ENCODE results near the gene CCDC186. TPM values are rescaled to one million over a fixed set of nuclear protein-coding genes. Genes with fewer than 3 reads are reported as not detected.

The CCDC186 gene
- polyA plus RNA-seq, 1 of the 3 experiments (the other 2 are of a cell fraction): 1.3 TPM

DNA sequence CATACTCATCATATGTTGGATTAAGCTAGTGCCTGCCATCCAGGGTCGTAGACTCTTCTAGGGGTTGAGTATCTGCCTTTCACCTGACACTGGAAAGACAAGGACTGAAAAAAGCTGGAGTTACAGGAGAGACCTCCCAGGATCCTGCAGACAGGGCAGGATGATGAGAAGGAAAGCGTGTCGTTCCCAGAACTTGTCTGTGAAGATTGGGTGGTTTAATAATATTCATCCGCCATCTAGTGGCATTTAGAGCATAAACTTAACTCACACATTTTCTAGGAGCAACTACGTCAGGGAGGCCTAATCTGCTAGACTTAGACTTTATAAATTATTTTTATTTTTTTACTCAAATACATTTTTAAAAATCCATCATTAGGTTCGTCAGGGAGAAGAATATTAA lies 70.7 kb downstream of the CCDC186 start:
- Histone ChIP-seq H2AFZ (ENCODE audit: low read depth) (no peak overlapping the region), H3K4me2 (no peak overlapping the region)
- POLR2A ChIA-PET: no interaction called here

More for the DNA sequence above, 70.7 kb downstream of the CCDC186 start:
- no peaks in the 10 kb centered on the region for H3F3A ChIP-seq (replicated peaks; ENCODE audit: insufficient read depth)
- H3K27me3 ChIP-seq (ENCODE audit: insufficient read depth): peaks cover 8% of the 10 kb centered on the region
- no peaks in the 10 kb centered on the region for H4K20me1 ChIP-seq (ENCODE audit: insufficient read depth)
- H3K36me3 ChIP-seq (replicated peaks in 1 of 2; ENCODE audit: control insufficient read depth in 1 of 2, insufficient read depth in 2 of 2, low read length in 1 of 2): no peaks in the 10 kb centered on the region
- H3K9me2 ChIP-seq: no peaks in the 10 kb centered on the region
- H3K9me3 ChIP-seq: no peaks in the 10 kb centered on the region
- CTCF ChIA-PET: interaction anchor here (0.7 to 6.2 kb wide), 33 partner anchors 9 to 1187 kb away, joined by 3 to 125 read pairs (median 4); partner anchors contain the start of gene CASP7
- DNase-seq: peak; percentile 68
- WGBS (ENCODE audit: low lambda C conversion rate): 17% methylated on average over 6 of the region's 6 CpGs
- TF ChIP-seq SMC3 (IDR thresholded peaks at IDR 0.05; ENCODE audit: low read depth, low read length) (peak; percentile 73), EZH2phosphoT487 (IDR thresholded peaks at IDR 0.05; ENCODE audit: borderline replicate concordance, low read depth) (no peak), EP300 (IDR thresholded peaks at IDR 0.05; ENCODE audit: borderline replicate concordance in 1 of 2, low read depth in 1 of 2, low read length in 1 of 2) (no peak), RXRA (IDR thresholded peaks at IDR 0.05; ENCODE audit: borderline replicate concordance, low read depth) (no peak), MEF2A (IDR thresholded peaks at IDR 0.05; ENCODE audit: borderline replicate concordance, low read depth) (no peak), GABPA (IDR thresholded peaks at IDR 0.05; ENCODE audit: low read depth) (no peak), CHD2 (IDR thresholded peaks at IDR 0.05; ENCODE audit: low read length, partially characterized antibody) (no peak), YY1 (IDR thresholded peaks at IDR 0.05; ENCODE audit: low read depth) (no peak), JUND (IDR thresholded peaks at IDR 0.05) (no peak), RAD21 (IDR thresholded peaks at IDR 0.05; ENCODE audit: low read length) (peak; percentile 90), POLR2AphosphoS5 (IDR thresholded peaks at IDR 0.05; ENCODE audit: low read depth, low read length) (no peak), NRF1 (IDR thresholded peaks at IDR 0.05; ENCODE audit: low read depth, low read length) (no peak), RCOR1 (IDR thresholded peaks at IDR 0.05; ENCODE audit: low read length) (no peak), ELF1 (IDR thresholded peaks at IDR 0.05) (no peak), FOXJ3 (CRISPR knock-in tag; IDR thresholded peaks at IDR 0.05) (no peak), FOSL2 (IDR thresholded peaks at IDR 0.05; ENCODE audit: borderline replicate concordance, low read depth) (no peak), GATA2 (CRISPR knock-in tag; IDR thresholded peaks at IDR 0.05) (no peak), SIN3A (IDR thresholded peaks at IDR 0.05; ENCODE audit: borderline replicate concordance, low read depth, low read length) (no peak), NFIC (IDR thresholded peaks at IDR 0.05; ENCODE audit: borderline replicate concordance) (no peak)
- TF ChIP-seq, protein P1, sequence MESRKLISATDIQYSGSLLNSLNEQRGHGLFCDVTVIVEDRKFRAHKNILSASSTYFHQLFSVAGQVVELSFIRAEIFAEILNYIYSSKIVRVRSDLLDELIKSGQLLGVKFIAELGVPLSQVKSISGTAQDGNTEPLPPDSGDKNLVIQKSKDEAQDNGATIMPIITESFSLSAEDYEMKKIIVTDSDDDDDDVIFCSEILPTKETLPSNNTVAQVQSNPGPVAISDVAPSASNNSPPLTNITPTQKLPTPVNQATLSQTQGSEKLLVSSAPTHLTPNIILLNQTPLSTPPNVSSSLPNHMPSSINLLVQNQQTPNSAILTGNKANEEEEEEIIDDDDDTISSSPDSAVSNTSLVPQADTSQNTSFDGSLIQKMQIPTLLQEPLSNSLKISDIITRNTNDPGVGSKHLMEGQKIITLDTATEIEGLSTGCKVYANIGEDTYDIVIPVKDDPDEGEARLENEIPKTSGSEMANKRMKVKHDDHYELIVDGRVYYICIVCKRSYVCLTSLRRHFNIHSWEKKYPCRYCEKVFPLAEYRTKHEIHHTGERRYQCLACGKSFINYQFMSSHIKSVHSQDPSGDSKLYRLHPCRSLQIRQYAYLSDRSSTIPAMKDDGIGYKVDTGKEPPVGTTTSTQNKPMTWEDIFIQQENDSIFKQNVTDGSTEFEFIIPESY (IDR thresholded peaks at IDR 0.05; ENCODE audit: borderline replicate concordance, low read depth): no peak
- TF ChIP-seq, protein P2, sequence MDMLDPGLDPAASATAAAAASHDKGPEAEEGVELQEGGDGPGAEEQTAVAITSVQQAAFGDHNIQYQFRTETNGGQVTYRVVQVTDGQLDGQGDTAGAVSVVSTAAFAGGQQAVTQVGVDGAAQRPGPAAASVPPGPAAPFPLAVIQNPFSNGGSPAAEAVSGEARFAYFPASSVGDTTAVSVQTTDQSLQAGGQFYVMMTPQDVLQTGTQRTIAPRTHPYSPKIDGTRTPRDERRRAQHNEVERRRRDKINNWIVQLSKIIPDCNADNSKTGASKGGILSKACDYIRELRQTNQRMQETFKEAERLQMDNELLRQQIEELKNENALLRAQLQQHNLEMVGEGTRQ (IDR thresholded peaks at IDR 0.05; ENCODE audit: borderline replicate concordance, low read depth, low read length): no peak
- TF ChIP-seq, protein P3, sequence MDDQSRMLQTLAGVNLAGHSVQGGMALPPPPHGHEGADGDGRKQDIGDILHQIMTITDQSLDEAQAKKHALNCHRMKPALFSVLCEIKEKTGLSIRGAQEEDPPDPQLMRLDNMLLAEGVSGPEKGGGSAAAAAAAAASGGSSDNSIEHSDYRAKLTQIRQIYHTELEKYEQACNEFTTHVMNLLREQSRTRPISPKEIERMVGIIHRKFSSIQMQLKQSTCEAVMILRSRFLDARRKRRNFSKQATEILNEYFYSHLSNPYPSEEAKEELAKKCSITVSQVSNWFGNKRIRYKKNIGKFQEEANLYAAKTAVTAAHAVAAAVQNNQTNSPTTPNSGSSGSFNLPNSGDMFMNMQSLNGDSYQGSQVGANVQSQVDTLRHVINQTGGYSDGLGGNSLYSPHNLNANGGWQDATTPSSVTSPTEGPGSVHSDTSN (IDR thresholded peaks at IDR 0.05): no peak
- TF ChIP-seq, protein P4, sequence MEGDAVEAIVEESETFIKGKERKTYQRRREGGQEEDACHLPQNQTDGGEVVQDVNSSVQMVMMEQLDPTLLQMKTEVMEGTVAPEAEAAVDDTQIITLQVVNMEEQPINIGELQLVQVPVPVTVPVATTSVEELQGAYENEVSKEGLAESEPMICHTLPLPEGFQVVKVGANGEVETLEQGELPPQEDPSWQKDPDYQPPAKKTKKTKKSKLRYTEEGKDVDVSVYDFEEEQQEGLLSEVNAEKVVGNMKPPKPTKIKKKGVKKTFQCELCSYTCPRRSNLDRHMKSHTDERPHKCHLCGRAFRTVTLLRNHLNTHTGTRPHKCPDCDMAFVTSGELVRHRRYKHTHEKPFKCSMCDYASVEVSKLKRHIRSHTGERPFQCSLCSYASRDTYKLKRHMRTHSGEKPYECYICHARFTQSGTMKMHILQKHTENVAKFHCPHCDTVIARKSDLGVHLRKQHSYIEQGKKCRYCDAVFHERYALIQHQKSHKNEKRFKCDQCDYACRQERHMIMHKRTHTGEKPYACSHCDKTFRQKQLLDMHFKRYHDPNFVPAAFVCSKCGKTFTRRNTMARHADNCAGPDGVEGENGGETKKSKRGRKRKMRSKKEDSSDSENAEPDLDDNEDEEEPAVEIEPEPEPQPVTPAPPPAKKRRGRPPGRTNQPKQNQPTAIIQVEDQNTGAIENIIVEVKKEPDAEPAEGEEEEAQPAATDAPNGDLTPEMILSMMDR (IDR thresholded peaks at IDR 0.05): peak; percentile 69
- TF ChIP-seq, protein P5, sequence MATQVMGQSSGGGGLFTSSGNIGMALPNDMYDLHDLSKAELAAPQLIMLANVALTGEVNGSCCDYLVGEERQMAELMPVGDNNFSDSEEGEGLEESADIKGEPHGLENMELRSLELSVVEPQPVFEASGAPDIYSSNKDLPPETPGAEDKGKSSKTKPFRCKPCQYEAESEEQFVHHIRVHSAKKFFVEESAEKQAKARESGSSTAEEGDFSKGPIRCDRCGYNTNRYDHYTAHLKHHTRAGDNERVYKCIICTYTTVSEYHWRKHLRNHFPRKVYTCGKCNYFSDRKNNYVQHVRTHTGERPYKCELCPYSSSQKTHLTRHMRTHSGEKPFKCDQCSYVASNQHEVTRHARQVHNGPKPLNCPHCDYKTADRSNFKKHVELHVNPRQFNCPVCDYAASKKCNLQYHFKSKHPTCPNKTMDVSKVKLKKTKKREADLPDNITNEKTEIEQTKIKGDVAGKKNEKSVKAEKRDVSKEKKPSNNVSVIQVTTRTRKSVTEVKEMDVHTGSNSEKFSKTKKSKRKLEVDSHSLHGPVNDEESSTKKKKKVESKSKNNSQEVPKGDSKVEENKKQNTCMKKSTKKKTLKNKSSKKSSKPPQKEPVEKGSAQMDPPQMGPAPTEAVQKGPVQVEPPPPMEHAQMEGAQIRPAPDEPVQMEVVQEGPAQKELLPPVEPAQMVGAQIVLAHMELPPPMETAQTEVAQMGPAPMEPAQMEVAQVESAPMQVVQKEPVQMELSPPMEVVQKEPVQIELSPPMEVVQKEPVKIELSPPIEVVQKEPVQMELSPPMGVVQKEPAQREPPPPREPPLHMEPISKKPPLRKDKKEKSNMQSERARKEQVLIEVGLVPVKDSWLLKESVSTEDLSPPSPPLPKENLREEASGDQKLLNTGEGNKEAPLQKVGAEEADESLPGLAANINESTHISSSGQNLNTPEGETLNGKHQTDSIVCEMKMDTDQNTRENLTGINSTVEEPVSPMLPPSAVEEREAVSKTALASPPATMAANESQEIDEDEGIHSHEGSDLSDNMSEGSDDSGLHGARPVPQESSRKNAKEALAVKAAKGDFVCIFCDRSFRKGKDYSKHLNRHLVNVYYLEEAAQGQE (IDR thresholded peaks at IDR 0.05; ENCODE audit: low read depth, low read length): no peak
- TF ChIP-seq, protein P6, sequence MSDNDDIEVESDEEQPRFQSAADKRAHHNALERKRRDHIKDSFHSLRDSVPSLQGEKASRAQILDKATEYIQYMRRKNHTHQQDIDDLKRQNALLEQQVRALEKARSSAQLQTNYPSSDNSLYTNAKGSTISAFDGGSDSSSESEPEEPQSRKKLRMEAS (IDR thresholded peaks at IDR 0.05; ENCODE audit: low read depth): no peak
- H3K27ac ChIP-seq (ENCODE audit: low read depth in 2 of 2, low read length in 1 of 2): no peak overlapping the region
- H3K4me1 ChIP-seq (ENCODE audit: control insufficient read depth in 1 of 2, insufficient read depth in 2 of 2, low read depth in 1 of 2, low read length in 1 of 2): peaks cover 0 to 10% of the 10 kb centered on the region in 2 experiments; a peak in 1 of 4 replicates
- no peak overlapping the region for H3K9ac ChIP-seq
- H3K79me2 ChIP-seq (ENCODE audit: insufficient read depth): no peaks in the 10 kb centered on the region
- no peak overlapping the region for H3K4me3 ChIP-seq (ENCODE audit: low read depth in 2 of 2, low read length in 1 of 2)
